GM10266 (cell line): ENCODE measurements around the gene CAMK2D.

Experiments used
- DNase-seq: peaks from one replicate; pipeline ENCODE4 v3.0.0; 2012; ENCODE audit errors: extremely low spot score
- CTCF ChIP-seq: IDR thresholded peaks from 2 replicates; pipeline ENCODE4 v1.5.1; 2012; ENCODE audit warnings: mild to moderate bottlenecking, low read depth; ENCODE audit not compliant: control insufficient read depth, insufficient read depth; ENCODE audit errors: missing control alignments

The CAMK2D gene

GRCh38 chr4:113436360-113436759 lies 325.2 kb downstream of the CAMK2D start:
- no peak for TF ChIP-seq CTCF
- no peak for DNase-seq

- DNase-seq: no peak
- TF ChIP-seq CTCF: no peak
Observed at GRCh38 chr4:113435893-113436292, 325.6 kb downstream of the CAMK2D start.

- no peak for DNase-seq
- no peak for TF ChIP-seq CTCF
Observed at GRCh38 chr4:113434247-113434587, 327.3 kb downstream of the CAMK2D start.

GRCh38 chr4:113433536-113434246 lies 327.8 kb downstream of the CAMK2D start:
- no peak for DNase-seq
- TF ChIP-seq CTCF: no peak

GRCh38 chr4:113433116-113433515 lies 328.4 kb downstream of the CAMK2D start:
- no peak for DNase-seq
- no peak for TF ChIP-seq CTCF

- no peak for DNase-seq
- TF ChIP-seq CTCF: no peak
Observed at GRCh38 chr4:113423631-113424030, 337.9 kb downstream of the CAMK2D start.

GRCh38 chr4:113420938-113421337 lies 340.6 kb downstream of the CAMK2D start:
- TF ChIP-seq CTCF: no peak

More at GRCh38 chr4:113420938-113421337, 340.6 kb downstream of the CAMK2D start:
- no peak for DNase-seq
